HG03378 (cell line): ENCODE results near the gene MAGI1.

ENCODE experiments used
- ATAC-seq: cut with Tn5 transposase; IDR thresholded peaks from one replicate; pipeline ENCODE4 v1.9.1; 2021; ENCODE audit warnings: mild to moderate bottlenecking, moderate library complexity; ENCODE audit not compliant: unreplicated experiment

The MAGI1 gene

DNA sequence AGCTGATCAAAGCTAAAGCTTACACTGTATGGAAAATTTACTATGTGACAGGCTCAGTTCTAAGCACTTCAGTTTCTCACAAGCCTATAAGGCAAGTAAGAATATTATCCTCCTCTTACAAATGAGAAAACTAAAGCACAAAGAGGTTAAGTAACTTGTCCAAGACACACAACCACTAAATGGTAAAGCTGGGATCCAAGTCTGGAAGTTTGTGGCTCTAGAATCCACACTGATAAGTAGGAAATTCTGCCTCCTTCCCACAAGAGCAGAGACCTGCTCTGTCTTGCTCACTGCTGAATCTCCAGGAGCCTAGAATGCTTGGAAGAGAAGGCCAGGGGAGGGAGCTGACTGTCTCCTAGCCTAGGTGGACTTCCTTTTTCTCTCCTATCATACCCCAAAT, 60.6 kb downstream of the MAGI1 start:
- ATAC-seq, result no peak

DNA sequence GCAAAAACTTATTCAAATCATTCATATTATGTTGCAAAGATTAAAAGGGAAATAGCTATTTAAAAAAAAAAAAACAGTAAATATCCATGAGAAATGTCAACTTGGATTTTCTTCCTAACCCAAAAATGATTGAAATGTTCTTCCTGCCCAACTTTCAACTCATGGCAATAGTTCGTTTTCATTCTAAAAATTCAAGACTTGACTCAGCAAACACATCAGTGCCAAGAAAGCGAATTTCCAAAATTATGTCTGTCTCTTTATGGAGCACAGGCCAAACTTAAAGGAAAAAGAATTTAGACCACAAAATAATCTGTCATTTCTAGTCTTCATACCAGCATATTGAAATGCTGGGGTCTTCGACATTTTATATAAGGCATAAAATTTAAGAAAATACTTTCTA, 63.7 kb downstream of the MAGI1 start:
- no peak for ATAC-seq

DNA sequence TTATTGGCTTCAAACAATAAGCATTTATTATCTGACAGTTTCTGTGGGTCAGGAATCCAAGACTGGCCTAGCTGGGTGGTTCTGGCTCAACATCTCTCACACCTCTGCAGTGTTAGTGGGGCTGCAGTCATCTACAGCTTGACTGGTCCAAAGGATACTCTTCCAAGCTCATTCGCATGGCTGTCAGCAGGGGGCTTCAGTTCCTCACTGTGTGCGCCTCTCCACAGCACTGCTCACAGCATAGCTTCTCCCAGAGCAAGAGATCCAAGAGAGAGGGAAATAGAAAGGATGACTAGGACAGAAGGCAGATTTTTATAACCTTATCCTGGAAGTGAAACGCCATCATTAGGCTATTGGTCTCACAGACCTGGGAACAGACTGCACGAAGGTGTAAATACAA, 64.2 kb downstream of the MAGI1 start:
- no peak for ATAC-seq

DNA sequence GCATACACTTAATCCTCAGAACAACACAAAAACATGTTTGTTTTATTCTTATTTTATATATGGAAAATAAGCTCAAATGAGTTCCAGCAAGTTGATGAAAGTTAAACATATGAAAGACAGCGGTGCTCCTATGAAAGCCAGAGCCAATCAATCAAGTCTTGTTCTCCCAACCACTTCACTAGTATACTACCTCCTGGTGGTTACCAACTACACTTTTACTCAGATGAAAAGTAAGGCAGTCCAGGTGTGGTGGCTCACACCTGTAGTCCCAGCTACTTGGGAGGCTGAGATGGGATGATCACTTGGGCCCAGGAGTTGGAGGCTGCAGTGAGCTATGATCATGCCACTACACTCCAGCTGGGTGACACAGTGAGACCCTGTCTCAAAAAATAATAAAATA, 66.0 kb downstream of the MAGI1 start:
- no peak for ATAC-seq

DNA sequence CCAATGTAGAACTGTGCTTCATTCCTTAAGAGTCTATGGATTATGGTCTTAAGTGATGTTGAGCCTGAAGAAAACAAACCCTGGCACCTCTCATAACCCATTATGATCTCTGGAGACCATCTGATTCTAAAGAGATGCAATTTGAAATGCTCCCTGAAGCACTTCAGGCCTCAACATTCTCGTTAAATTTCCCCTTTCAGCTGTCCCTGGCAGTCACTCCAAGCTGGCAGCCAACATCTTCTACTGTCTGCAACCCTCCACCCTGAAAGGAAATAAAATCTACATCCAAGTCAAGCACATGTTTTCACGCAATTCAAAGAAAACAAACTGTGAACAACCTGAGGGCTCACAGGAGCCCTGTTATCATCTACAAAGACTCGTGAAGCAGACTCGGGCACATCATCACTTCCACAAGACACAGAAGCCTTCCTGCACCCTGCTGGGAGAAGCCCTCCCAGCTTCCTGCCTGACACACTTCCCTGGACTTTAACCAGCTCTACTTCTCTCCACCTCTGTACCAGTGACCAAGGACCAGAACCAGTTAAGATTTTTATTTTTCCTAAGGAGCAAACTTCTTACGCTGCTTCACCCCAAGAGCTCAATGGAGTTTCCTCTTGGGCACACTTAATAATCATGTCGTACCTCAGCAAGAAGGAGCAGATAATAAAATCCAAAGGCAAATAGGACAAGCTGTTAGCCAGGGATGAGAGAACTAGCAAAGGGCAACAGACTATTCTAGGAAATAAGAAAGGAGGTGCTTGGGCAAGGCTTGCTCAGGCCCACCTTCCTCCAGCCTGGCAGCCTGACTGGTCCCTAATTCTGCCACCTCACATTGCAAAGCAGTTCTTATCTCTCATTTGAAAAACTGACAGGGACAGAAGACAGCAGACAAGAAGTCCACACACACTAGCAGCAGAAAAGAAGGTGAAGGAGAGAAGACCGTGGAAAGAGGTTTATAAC, 67.1 kb downstream of the MAGI1 start:
- ATAC-seq, result no peak

DNA sequence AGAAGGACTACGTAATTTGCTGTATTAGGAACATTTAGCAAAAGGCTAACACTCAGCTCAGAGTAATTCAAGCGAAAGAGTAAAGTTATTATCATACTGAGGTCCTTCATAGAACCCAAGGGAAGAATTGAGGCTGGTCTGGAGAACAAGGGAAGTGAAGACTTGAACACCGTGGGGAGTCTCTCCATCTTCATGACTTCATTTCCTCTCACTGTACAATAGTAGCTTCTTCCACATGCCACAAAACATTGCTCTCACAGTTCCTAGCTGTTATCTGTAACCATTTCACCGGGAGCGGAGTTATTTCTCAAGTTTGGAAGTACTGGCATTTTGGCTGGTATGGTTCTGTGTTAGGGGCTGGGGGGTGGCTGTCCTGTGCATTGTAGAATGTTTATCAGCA, 69.7 kb downstream of the MAGI1 start:
- ATAC-seq, result no peak

DNA sequence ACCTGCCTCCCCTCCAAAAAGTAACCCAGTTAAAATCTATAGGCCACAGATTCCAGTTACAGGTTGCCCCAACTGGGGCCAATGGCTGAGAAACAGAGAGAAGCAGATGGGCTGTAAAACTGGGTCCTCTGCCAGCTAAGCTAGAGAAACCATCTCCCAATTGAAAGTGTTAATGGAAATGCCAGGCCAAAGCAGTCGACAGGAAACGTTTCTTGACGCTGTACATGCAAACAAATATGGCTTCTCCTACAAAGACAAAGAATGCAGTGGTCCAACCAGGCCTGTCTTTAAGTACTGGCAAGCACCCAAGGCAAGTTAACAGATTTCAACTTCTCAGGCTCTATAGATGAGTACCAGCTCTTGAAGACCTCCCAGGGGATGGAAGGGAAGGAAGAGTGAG, 71.3 kb downstream of the MAGI1 start:
- ATAC-seq, result no peak

DNA sequence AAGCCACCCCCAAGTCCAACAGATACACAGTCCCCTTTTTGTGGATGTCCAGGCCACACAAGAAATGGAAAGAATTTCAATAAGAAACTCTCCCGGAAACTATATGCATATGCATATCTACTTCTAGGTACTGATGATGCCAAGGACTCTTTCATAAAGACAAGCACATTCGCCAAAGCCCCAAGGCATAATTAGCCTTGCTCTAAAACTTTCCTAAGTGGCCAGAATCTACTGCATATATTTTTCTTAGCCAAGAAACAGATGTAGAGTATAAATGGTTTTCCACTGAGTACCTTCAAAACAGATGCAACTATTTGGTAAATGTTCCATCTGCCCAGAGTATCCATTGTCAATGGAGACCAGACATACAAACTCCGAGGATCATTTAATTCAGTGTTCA, 73.9 kb downstream of the MAGI1 start:
- ATAC-seq, result no peak

DNA sequence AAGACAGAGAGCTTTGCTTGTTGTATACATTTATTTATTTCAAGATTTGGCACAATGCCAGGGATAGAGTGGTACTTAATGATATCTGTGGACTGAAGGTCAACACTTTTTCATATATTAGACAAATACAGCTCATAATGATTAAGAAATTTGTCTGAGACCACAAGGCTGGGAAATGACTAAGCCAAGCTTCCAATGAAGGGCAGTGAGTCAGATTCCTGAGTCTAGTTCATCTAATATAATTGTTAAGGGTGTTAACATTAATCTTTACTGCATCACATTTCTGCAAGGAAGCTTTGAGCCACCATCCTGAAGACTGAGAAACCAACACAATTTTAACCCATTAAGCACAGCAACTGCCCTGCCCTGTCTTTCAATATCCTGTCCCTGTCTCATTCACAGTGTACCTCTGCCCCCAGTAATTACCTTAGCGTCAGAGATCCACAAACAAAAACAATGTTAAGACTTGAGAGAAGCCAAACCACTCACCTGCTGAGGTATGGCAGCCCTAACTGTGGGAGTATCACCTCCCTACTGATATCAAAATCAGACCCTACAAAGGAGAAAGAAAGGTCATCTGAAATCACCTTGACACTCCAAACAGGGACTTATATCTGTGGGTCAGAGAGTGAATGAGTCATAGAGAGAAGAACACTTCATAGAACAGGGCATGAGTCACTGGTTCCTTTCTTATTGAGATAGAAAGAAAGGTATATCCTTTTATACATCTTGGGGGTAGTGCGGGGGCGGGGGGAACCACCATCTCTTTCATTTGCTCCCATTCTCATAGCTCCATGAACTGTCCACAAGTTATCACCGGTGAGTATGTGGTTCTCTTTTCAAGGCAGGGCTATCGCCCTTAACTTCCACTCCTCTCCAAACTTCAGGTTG, 74.7 kb downstream of the MAGI1 start:
- peak; percentile 98 for ATAC-seq

DNA sequence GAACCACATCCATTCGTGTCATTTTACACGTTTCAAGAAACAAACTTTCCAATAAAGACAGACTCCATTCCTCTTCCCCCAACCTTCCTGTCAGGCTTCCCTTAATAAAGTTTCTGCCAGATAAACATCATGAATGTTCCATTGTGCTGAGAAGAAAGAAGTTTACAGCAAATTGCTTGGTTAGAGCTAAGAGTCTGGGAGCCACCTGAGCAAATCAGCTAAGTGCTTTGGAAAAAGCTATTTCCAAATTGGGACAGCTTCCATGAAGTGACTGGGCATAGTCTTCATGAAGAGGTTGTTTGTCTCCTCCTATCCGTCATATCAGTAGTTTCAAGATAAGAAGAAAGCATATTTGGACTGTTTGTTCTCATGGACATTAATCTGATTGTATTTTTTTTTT, 77.0 kb downstream of the MAGI1 start:
- no peak for ATAC-seq

DNA sequence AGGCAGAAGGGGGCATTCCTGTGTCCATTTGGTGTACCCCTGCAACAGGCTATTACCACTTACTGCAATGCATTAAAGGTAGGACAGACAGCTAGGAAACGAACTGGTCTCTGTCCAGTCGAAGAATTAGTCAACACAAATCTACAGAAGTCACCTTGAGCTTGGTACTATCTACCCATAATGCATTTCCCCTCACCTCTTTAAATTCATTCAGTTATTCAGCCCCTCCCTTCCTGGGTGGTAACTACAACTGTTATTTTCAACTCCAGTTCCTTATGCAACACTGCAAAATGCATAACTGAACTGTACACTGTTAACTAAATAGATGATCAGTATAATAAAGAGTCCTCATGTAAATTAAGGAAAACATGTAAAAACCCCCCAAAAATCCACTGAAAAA, 77.6 kb downstream of the MAGI1 start:
- ATAC-seq, result no peak

DNA sequence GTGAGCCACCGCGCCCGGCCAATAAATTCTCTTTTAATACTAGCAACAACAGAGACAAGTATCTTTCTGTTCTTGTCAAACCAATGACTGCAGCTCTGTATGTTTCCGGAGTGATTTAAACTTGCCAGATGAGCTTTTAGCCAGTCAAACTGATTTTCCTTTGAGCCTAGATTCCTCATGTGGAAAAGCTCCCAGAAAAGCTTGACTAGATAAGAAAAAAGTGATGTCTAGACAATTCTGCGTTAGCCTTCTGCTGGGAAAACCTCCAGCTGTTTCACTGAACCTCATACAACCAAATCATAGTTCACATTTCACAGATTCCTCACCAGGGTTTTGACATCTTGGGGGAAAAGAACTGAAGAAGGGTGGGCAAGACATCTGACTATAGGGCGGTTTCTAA, 78.6 kb downstream of the MAGI1 start:
- ATAC-seq, result no peak

DNA sequence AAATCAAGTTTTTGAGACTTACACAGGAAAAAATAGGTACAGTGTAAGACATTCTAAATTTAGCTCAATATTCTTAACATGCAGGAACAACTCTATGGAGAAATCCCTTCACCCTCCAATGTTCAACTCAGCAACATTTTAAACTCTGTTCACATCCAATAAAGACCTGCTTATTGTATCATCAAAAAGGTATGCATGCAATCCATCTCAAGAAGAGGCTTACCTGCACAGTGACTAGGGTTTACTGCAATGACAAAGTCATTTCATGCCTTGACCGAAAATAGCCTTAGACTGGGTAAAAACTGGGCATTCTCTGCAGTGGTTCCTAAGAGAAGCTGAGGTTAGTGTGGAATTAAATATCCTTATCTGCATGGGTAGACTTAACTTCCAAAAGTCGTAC, 80.5 kb downstream of the MAGI1 start:
- no peak for ATAC-seq

DNA sequence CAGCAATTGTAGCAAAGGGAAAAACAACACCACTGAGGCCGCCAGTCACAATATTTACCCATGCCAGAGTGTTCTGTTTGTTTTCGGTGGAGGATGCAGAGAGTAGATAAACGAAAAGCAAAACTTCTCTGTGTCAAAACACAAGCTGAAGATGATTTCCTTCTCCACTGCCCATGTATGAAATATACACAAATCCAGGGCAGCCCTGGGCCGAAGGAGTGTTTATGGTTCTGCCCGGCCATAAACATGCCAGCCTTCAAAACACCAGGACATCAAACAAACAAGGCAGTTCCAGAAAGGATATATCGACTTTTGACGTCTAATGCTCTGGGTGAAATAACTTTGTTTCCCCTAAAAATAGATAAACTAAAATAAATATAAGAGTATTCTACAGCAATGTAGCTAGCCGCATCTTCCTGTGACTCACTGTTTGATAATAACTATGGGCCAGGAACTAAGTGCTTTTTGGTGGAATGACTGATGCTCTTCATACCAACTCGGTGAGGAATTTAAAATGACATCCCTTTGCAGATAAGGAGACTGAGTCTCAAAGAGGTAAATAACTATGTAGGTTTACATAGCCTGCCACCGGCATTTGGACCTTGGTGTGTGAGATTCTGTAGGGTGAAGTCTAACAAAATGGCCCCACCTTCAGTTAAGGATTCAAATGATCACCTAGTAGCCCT, 82.8 kb downstream of the MAGI1 start:
- ATAC-seq, result no peak

DNA sequence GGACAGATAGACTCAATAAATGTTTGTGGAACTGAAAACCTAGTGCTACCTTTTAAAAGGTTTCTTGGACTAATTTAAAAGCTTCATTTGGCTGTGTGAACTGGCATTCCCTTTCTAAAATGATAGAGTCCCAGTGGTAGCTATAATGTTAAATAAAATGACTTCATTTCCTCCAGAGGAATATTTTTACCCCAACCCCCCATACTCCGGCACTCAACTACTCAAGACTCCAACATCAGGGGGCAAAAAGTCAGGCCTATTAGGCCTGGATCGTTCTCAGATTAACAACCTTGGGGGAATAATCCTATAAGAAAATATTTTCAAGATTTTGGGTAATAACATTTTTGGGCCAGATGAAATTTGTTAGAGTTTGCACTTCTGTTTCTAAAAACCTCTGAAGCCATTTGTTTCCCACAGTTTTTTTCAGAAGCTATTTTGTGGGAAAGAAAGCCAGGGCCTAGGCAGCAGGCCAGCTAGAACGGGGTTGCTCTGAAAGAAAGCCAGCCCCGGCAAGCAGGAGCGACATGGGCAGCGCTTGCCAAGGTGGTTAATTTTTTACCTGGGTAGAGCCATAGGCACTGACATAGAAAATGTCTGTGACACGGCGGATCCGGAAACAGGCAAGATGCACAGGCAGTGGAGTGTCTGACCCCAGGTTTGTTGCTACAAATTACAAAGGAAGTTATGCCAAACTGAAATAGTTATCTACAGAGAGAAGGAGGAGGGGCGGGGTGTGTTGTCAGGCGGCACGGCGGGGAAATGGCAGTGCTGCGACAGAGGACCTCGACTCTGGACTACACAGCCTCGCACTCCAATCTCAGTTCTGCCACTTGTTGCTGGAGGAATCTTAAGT, 84.6 kb downstream of the MAGI1 start:
- ATAC-seq, result no peak

DNA sequence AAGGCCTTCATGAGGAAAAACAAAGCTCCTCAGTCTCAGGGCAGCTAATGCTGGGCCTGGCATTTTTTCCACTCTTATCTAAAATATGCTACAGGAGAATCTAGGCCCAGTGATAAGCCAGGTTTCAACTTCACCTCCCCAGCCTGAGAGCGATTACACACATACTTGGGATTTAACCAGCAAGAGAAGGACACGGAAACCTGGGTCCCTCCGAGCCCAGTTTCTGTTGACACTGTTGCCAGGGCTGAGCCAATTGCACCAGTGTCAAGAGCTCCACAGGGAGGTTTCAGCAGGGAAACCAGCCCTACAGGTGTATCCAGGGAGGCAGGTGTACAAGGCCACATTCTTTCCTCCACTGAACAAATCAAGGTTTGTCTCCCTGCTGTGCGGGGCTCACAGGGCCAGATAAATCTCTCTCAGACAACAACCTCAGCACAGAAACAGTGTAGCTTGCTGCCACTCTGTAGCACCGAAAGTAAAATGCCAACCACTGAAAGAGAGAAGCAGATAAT, 85.4 kb downstream of the MAGI1 start:
- ATAC-seq, result no peak

DNA sequence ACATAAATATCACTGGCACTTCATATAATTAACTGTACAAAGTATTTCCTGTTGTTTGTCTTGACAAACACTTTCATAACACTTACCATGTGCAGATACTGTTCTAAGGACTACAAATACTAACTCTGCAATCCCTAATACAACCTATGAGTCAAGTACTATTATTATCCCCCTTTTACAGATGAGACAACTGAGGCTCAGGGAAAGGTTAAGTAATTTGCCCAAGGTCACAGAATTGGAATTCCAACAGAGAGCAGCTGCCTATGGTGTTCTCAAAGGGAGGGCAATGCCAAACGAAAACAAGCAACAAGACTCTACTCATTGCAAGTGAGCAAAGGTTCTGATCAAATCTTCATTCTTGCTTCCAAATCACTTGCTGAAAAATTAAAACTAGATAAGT, 85.9 kb downstream of the MAGI1 start:
- no peak for ATAC-seq

DNA sequence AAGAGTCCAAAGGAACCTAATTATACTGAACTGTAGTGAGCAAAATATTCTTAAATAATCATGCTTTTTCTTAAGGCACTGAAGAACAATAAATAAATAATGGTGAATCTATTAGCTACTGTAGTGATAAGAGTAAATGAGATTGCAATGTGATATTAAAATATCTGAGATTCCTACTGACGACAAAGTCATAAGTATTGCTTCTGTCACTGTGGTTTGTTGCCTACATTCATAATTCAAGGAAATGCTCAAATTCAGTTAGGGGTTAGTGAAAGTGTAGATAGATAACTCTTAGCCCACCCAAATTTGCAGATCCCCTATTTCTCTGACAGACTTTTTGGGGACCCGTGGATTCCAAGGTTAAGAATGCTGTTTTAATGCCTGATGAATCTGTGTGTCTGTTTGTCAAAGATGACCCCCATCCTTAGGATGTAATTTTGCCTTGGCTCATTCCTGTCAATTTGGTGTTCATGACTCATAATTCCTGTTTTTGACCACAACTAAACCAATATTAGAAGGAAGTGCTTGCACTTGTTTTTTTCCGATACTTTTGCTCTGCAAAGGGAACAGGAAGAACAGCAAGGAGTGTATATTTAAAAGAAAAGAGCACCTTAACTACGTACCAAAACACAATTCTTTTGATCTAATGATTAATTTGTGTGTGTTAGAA, 86.7 kb downstream of the MAGI1 start:
- no peak for ATAC-seq
